NCI-H1930 (cell line): ENCODE data around the gene NRXN3.

Experiments used
- DNase-seq, 2 experiments: peaks; one replicate each; lab custom pipeline; 2025; lab: John Stamatoyannopoulos, UW

NRXN3 gene

DNA sequence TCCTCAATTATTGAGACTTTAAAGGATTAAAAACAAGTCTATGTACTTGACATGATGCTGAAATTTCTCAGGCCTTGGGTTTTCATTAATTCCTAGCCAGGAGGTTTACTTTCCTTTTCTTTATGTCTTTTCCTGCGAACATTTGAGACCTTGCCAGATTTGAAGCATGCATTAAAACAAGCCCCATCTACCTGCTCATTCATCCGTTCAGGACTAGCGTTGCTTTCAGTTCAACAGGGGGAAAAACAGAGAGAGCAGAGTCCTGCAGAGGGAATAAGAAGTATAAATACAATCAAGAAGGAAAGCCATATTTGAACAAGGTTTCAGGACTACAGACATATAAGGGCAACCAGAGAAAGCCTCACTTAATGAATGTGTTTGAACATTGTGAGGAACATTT is 1498.8 kb downstream of the NRXN3 start:
- DNase-seq: no peak

DNA sequence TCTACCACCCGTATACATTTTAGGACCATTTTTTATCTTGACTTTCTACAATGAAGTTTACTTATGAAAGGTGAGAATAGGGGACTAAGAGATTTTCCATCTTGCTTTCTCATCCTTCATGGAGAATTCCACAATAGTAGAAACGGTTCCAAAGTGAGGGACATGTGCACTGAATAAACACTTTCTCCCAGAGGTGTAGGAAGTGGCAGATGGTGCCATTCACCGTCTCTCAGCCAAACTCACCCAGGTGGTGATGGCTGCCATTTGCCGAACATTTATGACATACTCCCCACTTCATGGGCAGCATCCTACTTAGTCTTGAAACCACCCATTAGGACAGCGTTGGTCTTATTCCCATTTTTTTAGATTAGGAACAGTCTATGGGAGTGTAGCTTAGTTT is 1500.6 kb downstream of the NRXN3 start:
- DNase-seq: no peak

DNA sequence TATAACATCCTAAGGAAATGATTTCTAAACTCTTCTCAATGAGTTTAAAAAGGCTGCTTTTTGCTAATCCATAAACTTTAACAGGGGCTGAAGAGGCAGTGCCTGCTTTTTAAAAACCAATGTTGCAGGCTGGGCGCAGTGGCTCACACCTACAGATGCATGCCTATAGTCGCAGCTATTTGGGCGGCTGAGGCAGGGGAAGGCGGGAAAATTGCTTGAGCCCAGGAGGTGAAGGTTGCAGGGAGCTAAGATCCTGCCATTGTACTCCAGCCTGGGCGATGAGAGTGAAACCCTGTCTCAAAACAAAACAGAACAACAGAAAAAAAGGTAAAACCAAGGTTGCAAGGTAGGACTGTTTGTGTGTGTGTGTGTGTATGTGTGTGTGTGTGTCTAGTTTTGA is 1509.9 kb downstream of the NRXN3 start:
- no peak for DNase-seq

DNA sequence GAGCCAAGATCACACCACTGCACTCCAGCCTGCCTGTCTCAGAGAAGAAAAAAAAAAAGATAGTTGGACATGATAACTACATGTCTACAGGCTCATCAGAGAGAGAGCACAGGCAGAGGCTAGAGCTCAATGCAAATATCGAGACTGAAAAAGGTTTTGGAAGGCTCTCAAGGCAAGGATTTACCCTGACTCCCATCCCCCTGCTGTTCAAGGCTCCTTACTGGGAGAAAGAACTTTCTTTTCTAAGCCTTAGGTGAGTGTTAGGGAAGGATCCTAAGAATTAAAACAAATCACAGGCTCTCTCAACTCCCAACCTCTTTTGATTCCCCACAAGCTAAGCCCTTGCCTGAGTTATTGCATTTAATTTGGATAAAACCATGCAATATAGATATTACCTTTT is 1516.0 kb downstream of the NRXN3 start:
- no peak for DNase-seq

DNA sequence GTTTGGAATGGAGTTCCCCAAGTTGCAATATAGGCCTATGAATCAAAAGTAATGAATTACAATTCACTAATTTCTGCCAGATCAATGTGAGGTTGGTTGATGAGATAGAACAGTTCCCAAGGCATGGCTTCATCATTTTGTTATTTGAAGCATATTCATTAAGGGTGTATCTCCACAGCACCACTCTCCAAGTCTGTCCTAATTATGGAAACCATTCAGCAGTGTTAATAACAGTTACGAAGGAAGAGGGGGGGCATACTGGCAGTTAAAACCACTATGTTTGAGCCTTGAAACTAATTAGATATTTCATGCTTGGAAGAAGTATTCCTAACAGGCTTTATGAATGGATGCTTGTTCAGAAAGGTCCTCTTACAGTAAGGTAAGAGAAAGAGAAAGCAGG is 1520.8 kb downstream of the NRXN3 start:
- DNase-seq: no peak

DNA sequence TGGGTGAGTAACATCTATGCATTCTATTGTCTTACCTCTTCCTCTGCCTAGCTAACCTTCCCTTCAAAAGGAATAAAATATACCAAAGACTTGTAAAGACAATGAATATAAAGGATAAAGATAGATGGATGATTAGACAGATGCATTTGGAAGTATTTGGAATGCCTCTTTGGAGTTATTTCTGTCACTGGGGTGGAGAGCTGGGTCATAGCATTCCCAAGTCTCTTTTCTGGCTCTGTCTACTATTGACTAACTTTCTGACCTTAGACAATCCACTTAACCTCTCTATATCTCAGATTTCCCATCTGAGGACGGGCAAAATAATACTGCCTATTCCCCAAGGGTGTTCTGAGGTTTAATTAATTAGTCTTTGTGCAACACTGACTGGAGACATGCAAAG is 1523.8 kb downstream of the NRXN3 start:
- DNase-seq: no peak

DNA sequence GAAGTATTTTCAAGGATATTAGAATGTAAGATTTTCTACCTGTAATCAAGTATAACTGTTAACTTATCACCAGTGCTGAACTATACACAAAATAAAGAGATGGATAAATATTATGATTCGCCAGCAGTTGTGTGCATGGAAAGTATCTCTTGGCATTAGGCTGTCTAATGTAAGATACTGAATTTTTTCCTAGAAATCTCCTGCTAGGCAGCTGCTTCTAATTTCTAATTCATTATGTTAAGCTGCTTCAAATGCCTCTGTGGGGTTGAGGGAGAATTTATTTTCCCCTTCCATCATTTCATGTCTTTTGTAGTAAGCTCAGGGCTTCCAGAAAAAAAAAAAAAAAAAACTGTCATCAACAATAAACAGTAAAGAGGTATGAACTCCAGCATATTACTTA is 1525.1 kb downstream of the NRXN3 start:
- no peak for DNase-seq

DNA sequence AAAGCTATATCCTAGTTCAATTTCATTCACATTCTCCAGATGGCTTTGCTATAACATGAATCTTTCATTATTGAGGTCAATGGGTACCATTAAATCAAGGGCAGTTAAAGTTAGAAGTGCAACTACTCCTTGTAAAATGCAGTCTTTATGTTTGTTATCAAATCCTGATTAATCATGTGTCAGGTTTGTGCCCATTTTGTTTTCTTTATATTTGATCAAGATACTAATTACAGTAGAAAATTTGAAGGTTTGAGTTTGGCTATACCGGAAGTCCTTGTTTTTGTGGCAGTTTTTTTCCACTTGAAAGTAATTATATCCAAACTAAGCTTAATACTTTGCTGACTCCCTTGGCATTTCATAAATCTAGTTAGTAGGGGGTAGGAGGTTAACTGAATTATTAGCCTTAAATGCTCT is 1528.1 kb downstream of the NRXN3 start:
- DNase-seq: no peak

DNA sequence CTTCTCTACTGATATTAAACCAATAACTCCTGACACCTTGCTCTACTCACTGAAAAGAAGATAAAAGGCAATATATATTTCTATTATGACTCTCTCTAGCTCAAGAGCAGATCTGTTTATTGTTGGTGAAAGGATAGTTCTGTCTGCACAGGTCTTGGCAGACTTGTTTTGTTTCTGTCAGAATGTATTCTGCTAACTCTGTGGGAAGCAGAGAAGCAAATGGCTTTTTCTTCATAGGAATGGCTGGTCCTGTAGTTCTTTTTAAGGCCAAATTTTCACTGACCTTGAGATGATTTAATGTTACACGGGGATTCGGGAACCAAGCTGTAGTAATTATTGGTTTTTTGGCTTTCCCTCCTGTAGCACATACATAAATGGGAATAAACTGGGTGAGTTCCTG is 1529.0 kb downstream of the NRXN3 start:
- DNase-seq: no peak

DNA sequence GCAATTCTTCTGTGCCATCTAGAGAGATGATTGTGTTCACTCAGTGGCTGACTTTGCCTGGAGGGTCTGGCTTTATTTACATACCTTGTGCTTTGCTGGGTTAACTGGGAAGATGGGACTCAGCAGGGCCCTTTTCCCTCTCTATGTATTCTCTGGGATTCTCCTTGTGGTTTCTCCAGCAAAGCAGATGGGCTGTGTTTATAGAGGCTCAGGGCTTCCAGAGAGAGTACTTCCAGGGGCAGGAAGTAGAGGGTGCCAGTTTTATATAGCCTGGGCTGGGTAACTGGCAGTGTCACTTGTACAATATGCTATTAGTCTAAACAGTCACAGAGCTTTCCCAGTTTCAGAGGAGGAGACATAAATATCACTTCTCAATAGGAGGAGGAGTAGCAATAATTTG is 1531.2 kb downstream of the NRXN3 start:
- DNase-seq: no peak

DNA sequence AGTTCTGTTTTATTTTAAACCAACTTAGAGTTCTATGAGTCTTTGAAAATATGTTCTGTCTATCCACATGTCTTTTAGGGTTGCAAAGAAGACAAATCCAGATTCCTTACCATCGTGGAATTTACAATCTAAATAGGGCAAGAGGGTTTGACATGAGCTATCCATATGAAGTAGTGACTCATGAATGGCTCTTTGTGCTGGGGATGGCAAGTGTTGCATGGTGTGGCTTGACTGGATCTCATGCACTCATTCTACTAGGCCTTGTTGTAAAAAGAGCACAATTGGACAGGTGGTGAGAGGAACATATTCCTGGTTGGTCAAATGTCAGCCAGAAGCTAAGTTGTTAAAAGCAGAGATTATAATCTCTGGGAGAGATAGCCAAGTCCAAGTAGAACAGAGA is 1532.0 kb downstream of the NRXN3 start:
- no peak for DNase-seq

DNA sequence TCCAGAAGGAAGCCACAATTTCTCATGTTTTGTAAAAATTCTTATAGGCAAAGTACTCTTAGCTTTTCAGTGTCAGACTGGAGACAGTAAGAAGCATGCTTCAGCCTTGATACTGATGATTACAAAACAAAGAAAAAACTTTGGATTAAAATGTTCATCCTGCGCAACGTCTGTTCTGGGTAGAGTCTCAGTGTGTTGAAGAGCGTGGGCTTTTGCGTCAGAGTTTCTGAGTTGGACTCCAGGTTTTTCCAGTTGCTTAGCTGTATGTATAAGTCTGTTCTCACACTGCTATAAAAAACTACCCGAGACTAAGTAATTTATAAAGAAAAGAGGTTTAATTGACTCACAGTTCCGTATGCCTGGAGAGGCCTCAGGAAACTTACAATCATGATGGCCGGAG is 1533.0 kb downstream of the NRXN3 start:
- no peak for DNase-seq

DNA sequence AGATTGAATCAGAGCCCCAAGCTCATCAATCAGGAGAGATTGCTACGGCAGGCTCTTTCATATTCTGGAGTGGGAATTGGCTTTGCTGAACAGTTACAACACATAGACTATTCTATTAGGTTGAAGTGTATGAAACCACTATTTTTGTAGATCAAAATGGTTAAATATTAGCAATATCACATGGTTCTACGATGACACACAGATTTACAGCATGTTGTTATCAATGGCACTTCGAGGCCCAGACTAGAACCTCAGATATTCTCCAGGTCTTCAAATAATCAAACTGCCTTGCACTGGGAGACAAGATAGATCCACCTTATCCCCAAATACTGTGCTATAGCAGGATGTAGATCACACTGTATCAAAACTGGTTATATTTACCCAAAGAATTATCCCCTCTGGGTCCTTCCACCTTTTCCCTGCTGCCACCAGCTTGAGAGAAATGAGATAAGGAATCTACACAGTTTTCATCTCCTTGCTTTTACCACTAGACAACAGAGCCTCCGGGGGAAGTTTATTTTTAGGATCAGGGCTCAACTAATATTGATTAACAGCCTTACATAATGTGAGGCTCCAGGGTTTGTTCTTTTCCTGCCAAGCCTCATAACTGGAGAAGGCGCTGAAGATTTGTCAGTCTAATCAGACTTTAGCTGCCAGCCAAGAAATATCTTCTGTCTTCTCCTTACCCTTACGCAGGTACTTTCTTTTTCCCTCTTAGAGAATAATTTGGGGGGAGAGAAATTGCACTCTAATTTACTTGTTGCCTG is 1534.1 kb downstream of the NRXN3 start:
- no peak for DNase-seq

DNA sequence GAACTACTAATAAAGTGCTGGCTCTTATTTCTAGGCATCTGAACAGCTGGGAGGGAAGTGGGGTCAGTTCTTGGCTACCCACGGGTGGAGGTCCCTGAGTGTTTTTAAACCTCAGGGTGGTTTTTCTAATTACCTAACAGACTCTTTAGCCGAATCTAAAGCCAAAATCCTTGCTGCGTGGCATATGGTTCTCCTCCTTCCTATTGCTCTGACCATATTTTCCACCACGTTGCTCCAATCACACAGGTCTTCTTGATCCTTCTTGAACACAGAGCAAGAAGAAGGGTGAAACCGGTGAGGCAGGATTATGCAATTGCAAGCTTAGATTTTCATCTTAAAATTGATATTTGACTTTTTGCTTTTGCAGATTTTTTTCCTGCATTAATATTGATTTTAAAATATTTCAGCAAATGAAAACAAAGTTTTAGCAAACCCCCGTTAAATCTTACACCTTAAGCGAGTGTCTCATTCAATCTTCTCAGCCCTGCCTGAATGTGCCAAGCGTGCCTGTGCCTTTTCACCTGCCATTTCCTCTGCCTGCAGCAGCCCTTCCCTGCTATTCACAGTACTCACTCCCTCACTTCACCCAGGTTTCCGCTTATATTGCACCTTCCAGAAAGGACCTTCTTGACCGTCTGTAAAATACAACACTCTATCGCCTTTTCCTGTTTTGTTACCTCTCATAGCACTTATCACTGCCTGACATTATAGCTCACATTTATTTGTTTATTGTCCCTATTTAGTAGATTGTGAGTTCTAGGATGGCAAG is 1535.1 kb downstream of the NRXN3 start:
- DNase-seq: no peak

DNA sequence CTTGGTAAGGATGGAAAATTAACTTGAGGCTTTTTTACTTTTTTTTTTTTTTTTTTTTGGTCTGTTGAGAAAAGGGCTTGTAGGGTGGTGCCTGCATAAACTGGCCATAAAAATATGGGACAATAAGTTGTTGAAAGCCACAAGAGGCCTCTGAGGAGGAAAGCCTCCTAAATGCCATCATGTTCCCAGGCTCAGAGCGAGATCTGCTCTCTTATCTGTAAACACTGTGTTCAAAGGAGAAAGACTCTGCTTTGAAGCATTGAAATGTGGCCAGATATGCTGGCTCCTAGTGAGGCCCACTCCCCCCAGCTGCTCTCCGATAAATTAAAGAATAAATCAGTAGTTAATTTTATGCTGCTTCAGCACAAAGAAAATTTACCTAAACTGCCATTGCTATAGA is 1536.2 kb downstream of the NRXN3 start:
- DNase-seq: no peak

DNA sequence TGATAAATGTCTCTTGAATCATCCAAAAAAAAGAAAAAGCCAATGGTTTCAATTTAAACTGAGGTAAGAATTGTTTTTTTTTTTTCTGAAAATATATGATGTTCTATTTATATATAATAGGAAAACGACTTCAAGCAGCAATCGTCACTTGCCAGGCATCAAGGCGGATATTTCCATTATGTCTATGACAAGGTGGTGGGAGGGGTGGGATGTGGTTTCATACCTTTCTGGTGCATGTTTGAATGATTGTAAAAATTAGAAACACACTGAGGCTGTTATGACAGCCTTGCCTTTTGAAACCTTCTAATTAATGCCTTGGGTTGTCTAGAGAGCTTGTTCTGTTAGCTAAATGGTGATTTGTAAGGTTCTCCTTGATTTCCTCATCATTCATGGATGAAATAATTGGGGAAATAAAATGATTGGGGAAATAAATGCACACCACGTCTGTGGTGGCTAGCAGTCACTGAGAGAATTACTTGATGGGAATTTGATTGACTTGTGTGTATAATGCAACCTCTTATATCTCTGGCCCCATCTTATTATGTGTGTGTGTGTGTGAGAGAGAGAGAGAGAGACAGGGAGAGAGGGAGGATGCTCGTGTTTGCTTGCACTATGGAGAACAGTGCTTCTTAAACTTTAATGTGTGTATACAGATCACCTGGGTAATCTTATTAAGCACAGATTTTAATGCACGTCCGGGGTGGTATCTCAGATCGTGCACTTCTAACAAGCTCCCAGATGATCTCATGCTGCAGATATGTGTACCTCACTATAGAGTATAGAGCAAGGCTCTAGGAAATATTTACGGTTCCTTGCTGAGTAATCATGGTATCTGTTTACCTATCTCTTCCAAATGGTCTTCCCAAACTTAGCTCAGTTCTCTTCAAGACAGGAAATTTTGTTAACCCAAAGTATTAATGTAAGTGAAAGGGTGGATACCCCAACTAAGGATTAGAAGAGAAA is 1538.5 kb downstream of the NRXN3 start:
- DNase-seq: peak; percentile 10 to 20

DNA sequence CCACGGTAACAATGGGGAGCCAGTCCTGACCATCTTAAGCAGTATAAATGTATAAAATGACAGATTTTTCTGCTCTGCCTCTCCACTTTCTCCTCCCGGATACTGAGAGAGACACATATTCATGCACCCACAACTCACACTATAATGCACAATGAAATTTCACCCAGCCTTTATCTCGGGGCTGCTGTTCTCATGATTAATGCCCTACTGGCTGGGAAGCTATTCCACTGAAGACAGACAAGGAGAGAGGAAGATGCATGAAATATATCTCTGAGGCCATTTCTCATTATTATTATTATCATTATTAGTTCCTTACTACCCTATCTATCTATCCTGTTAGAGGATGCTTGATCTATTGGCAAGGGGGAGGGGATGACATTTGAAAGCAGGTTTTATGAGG is 1539.4 kb downstream of the NRXN3 start:
- DNase-seq: no peak

DNA sequence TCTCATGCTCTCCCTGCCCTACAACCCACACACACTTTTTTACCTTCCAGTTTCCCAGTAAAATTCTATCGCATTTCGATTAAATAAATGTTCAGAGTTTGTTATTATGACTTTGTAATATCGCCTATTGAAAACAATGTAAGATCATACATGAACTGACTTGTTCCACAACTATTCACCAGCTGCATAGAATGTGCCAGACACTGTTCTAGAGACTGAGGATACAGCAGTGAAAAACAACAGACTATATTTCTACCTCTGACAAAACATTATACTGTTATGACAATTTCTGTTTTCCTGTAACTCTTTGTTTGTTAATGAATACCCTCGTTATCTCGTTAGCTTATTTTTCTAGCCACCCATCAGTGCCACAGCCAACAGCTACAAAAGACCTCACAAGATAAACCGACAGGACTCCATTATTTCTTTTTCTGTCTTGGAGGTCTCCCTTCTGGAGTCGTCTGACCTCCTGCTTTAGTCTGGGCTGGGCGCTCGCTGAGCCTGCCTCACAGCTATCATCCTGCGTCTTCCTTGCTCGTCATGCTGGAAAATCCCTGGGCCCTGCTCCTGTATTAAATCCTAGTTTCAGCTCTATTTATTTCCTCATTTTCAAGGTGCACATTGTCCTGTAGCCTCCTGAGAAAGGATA is 1542.3 kb downstream of the NRXN3 start:
- DNase-seq: no peak

DNA sequence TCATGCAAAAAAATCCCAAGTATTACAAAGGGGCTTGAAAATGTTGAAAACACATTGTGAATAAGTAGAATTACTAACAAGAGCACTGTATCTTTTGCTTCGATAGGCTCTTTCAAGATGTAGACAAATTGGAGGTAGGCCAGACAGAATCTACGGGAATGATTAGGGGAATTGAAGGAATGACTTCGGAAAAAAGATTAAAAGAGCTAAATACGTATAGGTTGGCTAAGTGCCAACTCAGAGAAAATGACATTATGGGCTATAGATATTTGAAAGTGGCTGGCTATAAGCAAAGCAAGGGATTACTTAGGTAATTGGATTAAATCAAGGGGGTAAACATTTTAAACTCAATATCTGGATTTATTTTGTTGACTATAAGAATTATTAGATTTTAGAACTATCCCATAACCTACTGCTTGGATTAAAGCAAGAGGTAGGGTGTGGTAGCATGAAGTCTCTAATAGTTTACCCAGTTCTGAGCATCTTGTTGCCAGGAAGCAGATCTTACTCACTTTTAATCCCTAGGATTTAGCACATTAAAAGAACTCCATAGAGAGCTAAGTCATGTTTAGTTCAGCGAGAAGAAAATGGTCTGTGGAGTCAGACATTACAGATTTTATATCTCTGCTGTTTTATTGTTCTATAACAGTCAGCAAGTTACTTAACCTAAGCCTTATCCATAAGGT is 1551.4 kb downstream of the NRXN3 start:
- DNase-seq: no peak

DNA sequence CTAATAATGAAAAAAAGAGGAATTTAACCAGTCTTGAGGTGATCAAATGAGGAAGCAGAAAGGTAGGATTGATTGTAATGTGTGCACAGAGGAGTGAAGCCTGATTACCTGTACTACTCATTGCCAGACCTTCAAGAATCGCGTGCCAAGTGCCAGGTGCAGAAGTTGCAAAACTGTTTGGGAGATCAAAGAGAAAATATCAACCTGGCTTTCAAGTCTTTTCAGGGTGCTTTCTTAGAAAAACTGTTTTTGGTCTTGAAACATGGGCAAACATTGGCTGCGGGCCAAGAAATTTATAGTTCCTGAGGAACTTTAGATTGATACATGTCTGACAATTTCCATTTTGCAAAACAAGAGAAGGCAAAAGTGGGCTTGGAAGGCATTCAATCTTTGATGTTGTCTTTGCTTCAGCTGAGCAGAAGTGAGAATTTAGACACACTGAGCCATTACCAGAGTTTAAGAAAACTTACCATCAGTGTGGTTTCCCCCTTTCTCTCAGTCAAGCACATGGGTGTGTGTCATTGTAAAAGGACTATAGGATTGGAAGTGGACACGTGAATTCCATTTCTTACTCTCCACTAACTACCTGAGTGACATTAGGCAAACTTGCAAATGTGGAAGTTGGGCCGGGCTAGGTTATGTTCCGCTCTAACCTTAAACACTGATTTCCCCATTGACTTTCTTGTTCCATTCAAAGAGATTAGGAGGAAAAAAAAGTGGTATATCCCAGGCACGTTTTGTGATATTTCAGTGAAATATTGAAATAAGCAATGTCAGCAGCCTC is 1555.0 kb downstream of the NRXN3 start:
- DNase-seq: no peak

DNA sequence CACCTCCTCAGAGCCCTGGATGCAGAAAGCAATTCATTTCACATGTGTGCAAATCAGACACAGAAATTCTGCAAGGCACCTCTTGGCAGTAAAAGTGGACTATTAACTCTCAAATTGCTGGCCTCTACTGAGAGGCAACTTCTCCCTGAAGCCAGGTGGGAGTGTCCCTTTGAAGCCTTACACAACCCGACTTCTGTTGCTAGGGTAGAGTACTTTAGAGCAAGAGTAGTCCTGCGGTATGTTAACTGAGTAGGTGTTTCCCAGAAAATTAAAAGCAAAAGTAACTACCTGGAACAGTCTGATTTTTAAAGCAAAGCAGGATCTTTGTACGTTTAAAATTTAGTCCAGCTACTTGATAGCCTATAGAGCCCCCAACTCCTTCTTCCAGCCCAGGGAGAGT is 1557.7 kb downstream of the NRXN3 start:
- no peak for DNase-seq
